D341Med (cell line): ENCODE measurements around the gene SYT3.
"Not testable (repeated sequence)": the region's sequence is repeated elsewhere in the genome, so short reads cannot be mapped to it uniquely, and the experiment has no call there.

ENCODE experiments used
- DNase-seq: peaks from one replicate; pipeline ENCODE4 v3.0.0; 2012; ENCODE audit warnings: low spot score

The SYT3 gene

GRCh38 chr19:50602935-50603334 lies 36.7 kb downstream of the SYT3 start:
- no peak for DNase-seq

- no peak for DNase-seq
These were observed 37.2 kb downstream of the SYT3 start for GRCh38 chr19:50602496-50602895.

GRCh38 chr19:50602089-50602422 lies 37.6 kb downstream of the SYT3 start:
- no peak for DNase-seq

DNA sequence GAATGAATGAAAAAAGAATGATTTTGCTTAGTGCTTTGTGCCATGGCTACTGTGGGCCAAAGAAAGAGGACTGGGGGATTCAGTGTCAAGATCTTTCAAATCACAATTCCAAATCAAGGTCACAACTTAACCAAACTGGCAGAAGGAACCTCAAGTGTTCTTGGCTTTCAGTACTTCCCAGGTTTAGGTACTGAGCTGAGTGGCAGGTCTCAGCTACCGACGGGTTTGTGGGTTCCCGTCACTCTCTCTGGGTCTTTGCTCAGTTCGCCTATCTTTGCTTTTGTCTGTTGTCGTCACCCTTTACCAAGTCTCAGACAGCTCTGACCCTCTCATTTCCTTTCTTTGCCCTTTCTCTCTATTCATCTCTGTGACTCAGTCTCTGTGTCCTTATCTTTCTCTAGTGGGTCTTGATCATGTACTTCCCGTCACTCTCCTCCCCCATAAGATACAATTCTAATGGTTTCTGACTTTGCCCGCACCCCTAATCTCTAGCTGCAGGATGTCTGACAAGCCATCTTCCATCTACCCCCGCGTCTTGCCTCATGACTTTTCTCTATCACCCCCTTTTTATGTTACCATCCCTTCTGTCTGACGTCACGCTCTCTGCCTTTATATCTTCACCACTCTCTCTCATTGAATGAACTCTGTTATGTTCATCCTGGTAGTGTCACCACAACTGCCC lies 38.1 kb downstream of the SYT3 start:
- no peak for DNase-seq

DNA sequence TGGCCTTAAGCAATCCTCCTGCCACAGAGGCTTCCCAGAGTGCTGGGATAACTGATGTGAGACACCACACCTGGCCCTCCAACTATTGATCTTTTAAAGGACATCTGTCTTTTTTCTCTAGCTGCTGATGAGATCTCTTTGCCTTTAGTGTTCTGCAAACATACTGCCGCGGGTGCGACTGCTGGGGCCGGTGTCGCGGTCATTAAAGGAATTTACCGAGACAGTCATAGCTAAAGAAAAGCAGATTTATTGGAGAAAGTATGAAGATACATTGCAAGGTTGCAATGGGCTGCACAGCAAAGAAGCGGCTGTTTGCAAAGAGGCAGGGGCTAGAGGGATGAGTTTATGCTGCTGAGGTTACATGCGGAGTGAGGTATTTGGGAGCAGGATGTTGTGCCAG lies 40.3 kb downstream of the SYT3 start:
- no peak for DNase-seq

- DNase-seq = no peak
These were observed 49.5 kb downstream of the SYT3 start for GRCh38 chr19:50590191-50590590.

DNA sequence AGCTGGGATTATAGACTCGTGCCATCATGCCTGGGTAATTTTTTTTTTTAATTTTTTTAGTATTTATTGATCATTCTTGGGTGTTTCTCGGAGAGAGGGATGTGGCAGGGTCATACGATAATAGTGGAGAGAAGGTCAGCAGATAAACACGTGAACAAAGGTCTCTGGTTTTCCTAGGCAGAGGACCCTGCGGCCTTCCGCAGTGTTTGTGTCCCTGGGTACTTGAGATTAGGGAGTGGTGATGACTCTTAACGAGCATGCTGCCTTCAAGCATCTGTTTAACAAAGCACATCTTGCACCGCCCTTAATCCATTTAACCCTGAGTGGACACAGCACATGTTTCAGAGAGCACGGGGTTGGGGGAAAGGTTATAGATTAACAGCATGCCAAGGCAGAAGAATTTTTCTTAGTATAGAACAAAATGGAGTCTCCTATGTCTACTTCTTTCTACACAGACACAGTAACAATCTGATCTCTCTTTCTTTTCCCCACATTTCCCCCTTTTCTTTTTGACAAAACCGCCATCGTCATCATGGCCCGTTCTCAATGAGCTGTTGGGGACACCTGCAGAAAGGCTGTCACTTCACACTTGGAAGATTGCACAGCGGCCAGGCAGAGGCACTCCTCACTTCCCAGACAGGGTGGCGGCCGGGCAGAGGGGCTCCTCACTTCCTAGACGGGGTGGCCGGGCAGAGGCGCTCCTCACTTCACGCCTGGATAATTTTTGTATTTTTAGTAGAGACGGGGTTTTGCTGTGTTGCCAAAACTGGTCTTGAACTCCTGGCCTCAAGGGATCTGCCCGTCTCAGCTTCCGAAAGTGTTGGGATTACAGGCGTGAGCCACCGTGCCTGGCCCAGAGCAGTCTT lies 57.7 kb downstream of the SYT3 start:
- not testable (repeated sequence) for DNase-seq

DNA sequence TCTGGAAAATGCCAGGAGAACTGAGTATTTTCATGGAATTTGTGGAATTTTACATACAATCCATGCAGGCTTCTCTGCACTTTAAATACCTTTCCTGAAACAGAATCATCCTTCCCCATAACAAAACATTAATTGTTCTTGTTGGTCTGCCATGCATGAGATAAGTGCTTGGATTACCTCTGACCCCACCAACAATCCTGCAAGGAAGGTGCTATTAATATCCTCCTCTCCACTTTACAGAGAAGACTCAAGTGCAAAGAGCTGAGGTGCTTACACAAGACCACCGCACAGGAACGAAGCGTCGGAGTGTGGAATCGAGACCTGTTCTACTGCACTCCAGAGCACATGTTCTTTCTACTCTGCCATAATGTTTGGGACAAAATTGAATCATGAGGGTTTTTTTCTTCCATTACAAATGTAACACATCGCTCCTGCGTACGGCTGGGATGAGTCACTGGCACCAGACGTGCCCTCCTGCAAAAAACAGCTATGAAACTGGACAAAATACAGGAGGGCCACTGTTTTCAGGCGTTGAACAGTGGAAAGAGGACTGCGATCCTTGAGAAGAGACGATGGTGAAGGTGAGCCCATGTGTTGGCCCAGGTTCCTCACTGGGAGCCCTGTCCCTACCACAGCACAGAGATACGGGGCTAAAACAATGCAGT lies 58.6 kb downstream of the SYT3 start:
- no peak for DNase-seq

DNA sequence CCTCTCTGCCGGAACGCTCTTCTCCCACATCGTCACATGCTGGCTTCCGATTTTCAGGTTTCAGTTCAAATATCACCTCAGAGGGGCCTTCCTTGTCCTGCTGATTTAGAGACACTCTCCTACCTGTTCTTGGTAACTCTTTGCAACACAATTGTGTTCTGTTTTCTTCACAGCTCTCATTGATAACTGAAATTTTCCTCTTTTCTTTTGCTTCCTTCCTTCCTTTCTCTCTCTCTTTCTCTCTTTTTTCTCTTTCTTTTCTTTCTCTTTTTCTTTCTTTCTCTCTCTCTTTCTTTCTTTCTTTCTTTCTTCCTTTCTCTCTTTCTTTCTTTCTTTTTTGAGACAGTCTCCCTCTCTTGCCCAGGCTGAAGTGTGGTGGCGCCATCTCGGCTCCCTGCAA lies 59.4 kb downstream of the SYT3 start:
- DNase-seq = no peak

DNA sequence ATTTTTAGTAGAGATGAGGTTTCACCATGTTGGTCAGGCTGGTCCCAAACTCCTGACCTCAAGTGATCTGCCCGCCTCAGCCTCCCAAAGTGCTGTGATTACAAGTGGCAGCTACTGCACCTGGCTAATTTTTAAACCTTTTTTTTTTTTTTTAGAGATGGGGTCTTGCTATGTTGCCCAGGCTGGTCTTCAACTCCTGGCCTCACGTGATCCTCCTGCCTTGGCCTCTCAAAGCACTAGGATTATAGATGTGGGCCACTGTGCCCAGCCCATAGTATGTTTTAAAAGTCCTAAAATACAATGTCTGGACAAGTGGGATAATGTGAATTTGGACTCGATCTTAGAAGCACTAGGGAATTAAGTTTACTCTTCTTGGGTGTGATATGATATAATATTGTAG lies 62.9 kb downstream of the SYT3 start:
- DNase-seq = not testable (repeated sequence)

DNA sequence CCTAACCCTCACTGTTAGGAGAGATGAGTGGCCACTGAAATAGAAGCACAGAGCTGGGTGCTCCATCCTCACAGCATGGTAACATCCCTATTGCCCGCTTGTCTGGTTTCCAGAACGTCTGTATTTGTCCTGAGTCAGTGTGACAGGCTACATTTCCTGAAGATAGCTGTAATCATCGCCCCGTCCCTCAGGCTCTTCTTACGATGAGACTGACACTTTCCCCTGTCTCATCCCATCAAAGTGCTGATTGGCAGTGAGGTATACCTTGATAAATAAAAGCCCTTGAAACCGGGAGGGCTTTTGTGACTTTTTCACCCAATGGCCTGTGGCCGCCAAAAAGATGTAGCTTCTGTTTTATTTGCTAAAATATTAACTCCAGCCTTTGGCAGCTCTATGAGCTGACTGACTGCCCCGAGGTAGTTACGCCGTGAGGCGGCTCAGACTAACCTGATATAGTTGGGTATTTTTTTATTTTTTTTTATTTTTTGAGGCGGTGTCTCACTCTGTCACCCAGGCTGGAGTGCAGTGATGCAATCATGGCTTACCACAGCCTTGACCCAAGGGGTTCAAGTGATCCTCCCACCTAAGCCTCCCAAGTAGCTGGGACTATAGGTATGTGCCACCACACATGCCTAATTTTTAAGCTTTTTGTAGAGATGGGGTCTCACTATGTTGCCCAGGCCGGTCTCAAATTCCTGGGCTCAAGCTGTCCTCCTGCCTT lies 65.8 kb downstream of the SYT3 start:
- DNase-seq = no peak
